GM23248 (cell line): ENCODE data around the gene ZMYND12. TPM values are rescaled to one million over a fixed set of nuclear protein-coding genes. Genes with fewer than 3 reads are reported as not detected.

Experiments used
- DNase-seq: peaks from one replicate; pipeline ENCODE4 v3.0.0-alpha.2; 2015
- H2AFZ ChIP-seq: fragments of 200-600 bp; sonication (generic); 2 replicates; pipeline ENCODE4 v1.6.1; 2016; ENCODE audit warnings: antibody characterized with exemption
- H3F3A ChIP-seq: fragments of 200-600 bp; sonication (generic); 2 replicates; pipeline ENCODE4 v1.6.1; 2016; ENCODE audit warnings: mild to moderate bottlenecking, antibody characterized with exemption, mixed run types; ENCODE audit not compliant: insufficient read depth
- H3K27ac ChIP-seq: fragments of 200-600 bp; sonication (generic); 2 replicates; pipeline ENCODE4 v1.5.1; 2016; ENCODE audit warnings: mild to moderate bottlenecking
- H3K27me3 ChIP-seq: fragments of 200-600 bp; sonication (generic); replicated peaks from 2 replicates; pipeline ENCODE4 v1.6.1; 2016; ENCODE audit warnings: mild to moderate bottlenecking; ENCODE audit not compliant: insufficient read depth
- H3K36me3 ChIP-seq: fragments of 200-600 bp; sonication (generic); 2 replicates; pipeline ENCODE4 v1.6.1; 2016; ENCODE audit warnings: low read depth, mild to moderate bottlenecking
- H3K4me1 ChIP-seq: fragments of 200-600 bp; sonication (generic); 2 replicates; pipeline ENCODE4 v1.6.1; 2016; ENCODE audit warnings: mild to moderate bottlenecking; ENCODE audit not compliant: insufficient read depth
- H3K4me2 ChIP-seq: fragments of 200-600 bp; sonication (generic); one replicate; pipeline ENCODE4 v1.6.1; 2016; ENCODE audit warnings: mild to moderate bottlenecking; ENCODE audit not compliant: unreplicated experiment
- H3K4me3 ChIP-seq: fragments of 200-600 bp; sonication (generic); 2 replicates; pipeline ENCODE4 v1.5.1; 2016; ENCODE audit warnings: mild to moderate bottlenecking
- H3K79me2 ChIP-seq: fragments of 200-600 bp; sonication (generic); 2 replicates; pipeline ENCODE4 v1.6.1; 2016; ENCODE audit warnings: mild to moderate bottlenecking; ENCODE audit not compliant: insufficient read depth
- H3K9ac ChIP-seq: fragments of 200-600 bp; sonication (generic); 2 replicates; pipeline ENCODE4 v1.6.1; 2016; ENCODE audit warnings: mild to moderate bottlenecking
- H3K9me2 ChIP-seq: fragments of 200-600 bp; sonication (generic); 2 replicates; pipeline ENCODE4 v1.6.1; 2016; ENCODE audit warnings: mixed run types, mild to moderate bottlenecking, moderate library complexity; ENCODE audit not compliant: insufficient read depth
- H3K9me3 ChIP-seq: fragments of 200-600 bp; sonication (generic); one replicate; pipeline ENCODE4 v1.6.1; 2017; ENCODE audit warnings: low read depth
- H4K20me1 ChIP-seq: fragments of 200-600 bp; sonication (generic); 2 replicates; pipeline ENCODE4 v1.6.0; 2016; ENCODE audit not compliant: insufficient read depth
- EZH2 ChIP-seq: fragments of 200-600 bp; sonication (generic); IDR thresholded peaks from 2 replicates; pipeline ENCODE4 v1.6.1; 2018; ENCODE audit warnings: antibody characterized with exemption, mild to moderate bottlenecking; ENCODE audit not compliant: insufficient read depth, poor library complexity, severe bottlenecking
- EZH2phosphoT487 ChIP-seq: fragments of 200-600 bp; sonication (generic); IDR thresholded peaks from 2 replicates; pipeline ENCODE4 v1.6.1; 2018; ENCODE audit warnings: antibody characterized with exemption, moderate library complexity, mild to moderate bottlenecking, low read depth; ENCODE audit not compliant: insufficient read depth
- WGBS, 2 experiments: methylation state at CpG; one replicate each; pipeline ENCODE4 v1.1.6; 2015 to 2017; ENCODE audit warnings: low lambda C conversion rate in 2 of 2, low coverage in 1 of 2; ENCODE audit errors: missing lambda C conversion rate in 2 of 2; 5-methylcytosine and 5-hydroxymethylcytosine counted together
- in situ Hi-C: fragments of 300-500 bp; cut with MboI; formaldehyde crosslinking; loops from 2 replicates; pipeline ENCODE4 v1.15.0; 2020
- polyA plus RNA-seq: library from polyadenylated mRNA; unstranded; fragments of >200 nt; fragmentation: Nextera tagmentation; extraction: Ambion mirVana; gene quantifications from 2 replicates; pipeline ENCODE4 v1.2.1, GENCODE V29; 2016
- total RNA-seq: library from RNA; depleted of rRNA; stranded (reverse); fragments of >200 nt; shearing (Covaris generic); gene quantifications from 2 replicates; pipeline ENCODE4 v1.2.3, GENCODE V29; 2014

ZMYND12 gene
- total and polyA plus RNA-seq, 2 experiments from 2014 or later, result 0.68 to 3.2 TPM

- Histone ChIP-seq H3K4me2 (no peak overlapping the region), H3K27me3 (no peaks in the 10 kb centered on the region), H3K4me1 (peaks cover 14% of the 10 kb centered on the region), H2AFZ (no peak overlapping the region), H3K27ac (no peak overlapping the region), H3K9me2 (no peaks in the 10 kb centered on the region), H3K79me2 (no peaks in the 10 kb centered on the region), H3K9me3 (no peaks in the 10 kb centered on the region), H3K4me3 (no peak overlapping the region), H3F3A (no peaks in the 10 kb centered on the region), H4K20me1 (no peaks in the 10 kb centered on the region), H3K9ac (no peak overlapping the region), H3K36me3 (no peaks in the 10 kb centered on the region)
- TF ChIP-seq EZH2 (no peak), EZH2phosphoT487 (no peak)
- DNase-seq, result peak; percentile 17
- in situ Hi-C loops, result no loop called here
- WGBS, 2 experiments, result 33 to 38% methylated on average over 5 of the region's 5 CpGs
Measured at GRCh38 chr1:42419126-42419821, 36.5 kb downstream of the ZMYND12 start.

- Histone ChIP-seq H3K4me1 (peaks cover 7% of the 10 kb centered on the region), H3K4me3 (no peak overlapping the region), H3K9ac (no peak overlapping the region), H3K27ac (no peak overlapping the region), H3K36me3 (no peaks in the 10 kb centered on the region), H3K79me2 (no peaks in the 10 kb centered on the region), H2AFZ (no peak overlapping the region), H3K9me2 (no peaks in the 10 kb centered on the region), H3K9me3 (no peaks in the 10 kb centered on the region), H4K20me1 (no peaks in the 10 kb centered on the region), H3F3A (no peaks in the 10 kb centered on the region), H3K4me2 (no peak overlapping the region), H3K27me3 (no peaks in the 10 kb centered on the region)
- no peak for DNase-seq
- TF ChIP-seq EZH2phosphoT487, result no peak
- in situ Hi-C loops, result no loop called here
- 64 to 71% methylated on average over 1 of the region's 1 CpG for WGBS, 2 experiments
Measured at GRCh38 chr1:42418516-42418915, 37.3 kb downstream of the ZMYND12 start.

DNA sequence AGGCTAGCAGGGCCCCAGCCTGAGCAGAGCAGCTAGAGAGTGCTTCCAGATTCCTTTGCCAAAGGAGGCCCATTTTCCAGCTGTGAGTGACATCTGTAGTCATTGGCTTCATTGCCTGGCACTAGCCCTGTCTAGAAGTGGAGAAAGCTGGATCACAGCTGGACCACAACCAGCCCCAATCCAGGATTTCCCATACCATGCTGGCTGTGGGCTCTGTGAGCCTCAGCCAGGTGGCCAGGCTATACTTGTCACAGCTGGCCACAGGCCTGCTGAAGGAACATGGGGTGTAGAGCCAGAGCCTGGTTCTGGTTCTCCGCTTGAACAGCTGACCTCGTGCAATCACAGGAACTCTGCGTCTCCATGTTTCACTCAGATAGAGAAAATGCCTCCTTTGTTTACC lies 38.7 kb downstream of the ZMYND12 start:
- Histone ChIP-seq H3K4me3 (no peak overlapping the region), H4K20me1 (no peaks in the 10 kb centered on the region), H3K9me2 (no peaks in the 10 kb centered on the region), H3K4me2 (no peak overlapping the region), H3F3A (no peaks in the 10 kb centered on the region), H3K4me1 (peaks cover 7% of the 10 kb centered on the region), H3K36me3 (no peaks in the 10 kb centered on the region), H3K79me2 (no peaks in the 10 kb centered on the region), H3K27me3 (no peaks in the 10 kb centered on the region), H3K27ac (no peak overlapping the region), H2AFZ (no peak overlapping the region), H3K9me3 (no peaks in the 10 kb centered on the region), H3K9ac (no peak overlapping the region)
- TF ChIP-seq EZH2, result no peak
- no peak for TF ChIP-seq EZH2phosphoT487
- 44 to 51% methylated on average over 3 of the region's 3 CpGs for WGBS, 2 experiments
- DNase-seq, result no peak
- in situ Hi-C loops, result no loop called here

DNA sequence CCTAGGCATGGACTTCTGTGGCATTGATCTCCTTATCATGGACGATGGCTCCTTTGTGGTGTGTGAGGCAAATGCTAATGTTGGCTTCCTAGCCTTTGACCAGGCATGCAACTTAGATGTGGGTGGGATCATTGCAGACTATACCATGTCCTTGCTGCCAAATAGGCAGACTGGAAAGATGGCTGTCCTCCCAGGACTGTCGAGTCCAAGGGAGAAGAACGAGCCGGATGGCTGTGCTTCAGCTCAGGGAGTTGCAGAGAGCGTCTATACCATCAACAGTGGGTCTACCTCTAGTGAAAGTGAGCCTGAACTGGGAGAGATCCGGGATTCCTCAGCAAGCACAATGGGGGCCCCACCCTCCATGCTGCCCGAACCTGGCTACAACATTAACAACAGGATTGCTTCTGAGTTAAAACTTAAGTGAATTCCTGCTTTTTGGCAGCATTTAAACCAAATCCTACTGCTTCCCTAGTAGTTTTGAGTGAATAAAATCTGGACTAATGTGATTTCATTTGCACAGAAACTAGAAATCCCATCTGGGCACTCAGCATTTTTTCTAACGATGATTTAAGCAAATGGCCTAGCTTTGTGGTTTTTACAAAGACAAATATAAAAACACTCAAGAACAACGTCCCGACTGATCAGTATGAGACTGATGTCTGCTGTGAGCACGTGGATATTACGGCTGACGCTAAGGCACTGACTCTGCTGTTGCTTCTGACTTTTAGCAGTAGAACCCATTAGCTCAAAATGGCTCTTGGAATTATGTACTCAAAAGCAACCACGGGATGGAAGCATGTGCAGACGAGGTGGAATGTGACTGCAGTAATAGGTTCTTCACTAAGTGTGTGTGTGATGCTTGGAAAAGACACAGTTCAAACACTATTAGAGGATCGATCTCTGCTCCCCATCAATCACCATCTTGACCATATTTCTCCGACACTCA lies 41.0 kb downstream of the ZMYND12 start:
- 35 to 40% methylated on average over 17 of the region's 17 CpGs for WGBS, 2 experiments
- Histone ChIP-seq H3K9me3 (no peaks in the 10 kb centered on the region), H3K79me2 (no peaks in the 10 kb centered on the region), H3K4me1 (no peaks in the 10 kb centered on the region), H3K27ac (no peak overlapping the region), H3K4me3 (no peak overlapping the region), H3K4me2 (no peak overlapping the region), H3K9me2 (no peaks in the 10 kb centered on the region), H2AFZ (no peak overlapping the region), H4K20me1 (no peaks in the 10 kb centered on the region), H3K9ac (no peak overlapping the region), H3F3A (no peaks in the 10 kb centered on the region), H3K36me3 (no peaks in the 10 kb centered on the region), H3K27me3 (no peaks in the 10 kb centered on the region)
- DNase-seq, result no peak
- no peak for TF ChIP-seq EZH2phosphoT487
- TF ChIP-seq EZH2, result no peak
- in situ Hi-C loops, result no loop called here
